ENCODE measurements around the gene CYP2B6. TPM values are rescaled to one million over a fixed set of nuclear protein-coding genes. Genes with fewer than 3 reads are reported as not detected.

The CYP2B6 gene
- total and polyA plus RNA-seq, 10 of the 15 experiments (the other 5 are each of a cell fraction or from before 2014, with no cell fraction given) = 0.23 to 0.86 TPM; not detected in 8

DNA sequence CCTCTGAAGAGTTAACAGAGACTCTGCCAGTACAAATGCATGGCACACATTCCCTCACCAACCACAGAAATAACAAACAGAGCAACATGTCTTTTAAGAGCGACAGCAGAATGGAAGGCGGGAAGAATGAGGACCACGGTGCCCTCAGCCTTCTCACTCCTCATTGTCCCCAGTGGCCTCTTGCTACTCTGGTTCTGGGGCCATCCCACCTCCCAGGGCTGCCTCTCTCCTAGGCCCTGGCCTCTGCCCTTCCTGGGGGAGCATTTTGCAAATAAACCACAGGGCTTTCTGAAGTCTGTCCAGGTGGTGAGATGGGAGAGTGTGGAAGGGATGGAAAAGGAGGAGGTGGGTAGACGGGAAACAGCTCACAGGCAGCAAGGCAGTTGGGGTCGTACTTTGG is 28.3 kb downstream of the CYP2B6 start (continued):
- TF ChIP-seq, protein P1, sequence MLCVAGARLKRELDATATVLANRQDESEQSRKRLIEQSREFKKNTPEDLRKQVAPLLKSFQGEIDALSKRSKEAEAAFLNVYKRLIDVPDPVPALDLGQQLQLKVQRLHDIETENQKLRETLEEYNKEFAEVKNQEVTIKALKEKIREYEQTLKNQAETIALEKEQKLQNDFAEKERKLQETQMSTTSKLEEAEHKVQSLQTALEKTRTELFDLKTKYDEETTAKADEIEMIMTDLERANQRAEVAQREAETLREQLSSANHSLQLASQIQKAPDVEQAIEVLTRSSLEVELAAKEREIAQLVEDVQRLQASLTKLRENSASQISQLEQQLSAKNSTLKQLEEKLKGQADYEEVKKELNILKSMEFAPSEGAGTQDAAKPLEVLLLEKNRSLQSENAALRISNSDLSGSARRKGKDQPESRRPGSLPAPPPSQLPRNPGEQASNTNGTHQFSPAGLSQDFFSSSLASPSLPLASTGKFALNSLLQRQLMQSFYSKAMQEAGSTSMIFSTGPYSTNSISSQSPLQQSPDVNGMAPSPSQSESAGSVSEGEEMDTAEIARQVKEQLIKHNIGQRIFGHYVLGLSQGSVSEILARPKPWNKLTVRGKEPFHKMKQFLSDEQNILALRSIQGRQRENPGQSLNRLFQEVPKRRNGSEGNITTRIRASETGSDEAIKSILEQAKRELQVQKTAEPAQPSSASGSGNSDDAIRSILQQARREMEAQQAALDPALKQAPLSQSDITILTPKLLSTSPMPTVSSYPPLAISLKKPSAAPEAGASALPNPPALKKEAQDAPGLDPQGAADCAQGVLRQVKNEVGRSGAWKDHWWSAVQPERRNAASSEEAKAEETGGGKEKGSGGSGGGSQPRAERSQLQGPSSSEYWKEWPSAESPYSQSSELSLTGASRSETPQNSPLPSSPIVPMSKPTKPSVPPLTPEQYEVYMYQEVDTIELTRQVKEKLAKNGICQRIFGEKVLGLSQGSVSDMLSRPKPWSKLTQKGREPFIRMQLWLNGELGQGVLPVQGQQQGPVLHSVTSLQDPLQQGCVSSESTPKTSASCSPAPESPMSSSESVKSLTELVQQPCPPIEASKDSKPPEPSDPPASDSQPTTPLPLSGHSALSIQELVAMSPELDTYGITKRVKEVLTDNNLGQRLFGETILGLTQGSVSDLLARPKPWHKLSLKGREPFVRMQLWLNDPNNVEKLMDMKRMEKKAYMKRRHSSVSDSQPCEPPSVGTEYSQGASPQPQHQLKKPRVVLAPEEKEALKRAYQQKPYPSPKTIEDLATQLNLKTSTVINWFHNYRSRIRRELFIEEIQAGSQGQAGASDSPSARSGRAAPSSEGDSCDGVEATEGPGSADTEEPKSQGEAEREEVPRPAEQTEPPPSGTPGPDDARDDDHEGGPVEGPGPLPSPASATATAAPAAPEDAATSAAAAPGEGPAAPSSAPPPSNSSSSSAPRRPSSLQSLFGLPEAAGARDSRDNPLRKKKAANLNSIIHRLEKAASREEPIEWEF (IDR thresholded peaks at IDR 0.05; ENCODE audit: insufficient replicate concordance, low read depth, low read length) = no peak
- no peak for TF ChIP-seq SMAD1 (IDR thresholded peaks at IDR 0.05; ENCODE audit: low read depth, partially characterized antibody)
- no peak for TF ChIP-seq IKZF2 (IDR thresholded peaks at IDR 0.05)
- TF ChIP-seq HCFC1 (IDR thresholded peaks at IDR 0.05; ENCODE audit: low read length) = no peak
- no peak for TF ChIP-seq ETV6 (conservative IDR thresholded peaks at IDR 0.05 in 1 of 2, IDR thresholded peaks at IDR 0.05 in 1 of 2; ENCODE audit: borderline replicate concordance in 1 of 2, low read depth in 1 of 2)
- no peak for TF ChIP-seq IKZF1 (conservative IDR thresholded peaks at IDR 0.05)
- TF ChIP-seq KAT2A (conservative IDR thresholded peaks at IDR 0.05; ENCODE audit: control insufficient read depth, low read depth, low read length) = no peak

- intact Hi-C loops (cut with micrococcal nuclease; ENCODE audit: unreplicated experiment) = no loop called here
- TF ChIP-seq SMARCA5 (IDR thresholded peaks at IDR 0.05) = no peak
- TF ChIP-seq, protein P2, sequence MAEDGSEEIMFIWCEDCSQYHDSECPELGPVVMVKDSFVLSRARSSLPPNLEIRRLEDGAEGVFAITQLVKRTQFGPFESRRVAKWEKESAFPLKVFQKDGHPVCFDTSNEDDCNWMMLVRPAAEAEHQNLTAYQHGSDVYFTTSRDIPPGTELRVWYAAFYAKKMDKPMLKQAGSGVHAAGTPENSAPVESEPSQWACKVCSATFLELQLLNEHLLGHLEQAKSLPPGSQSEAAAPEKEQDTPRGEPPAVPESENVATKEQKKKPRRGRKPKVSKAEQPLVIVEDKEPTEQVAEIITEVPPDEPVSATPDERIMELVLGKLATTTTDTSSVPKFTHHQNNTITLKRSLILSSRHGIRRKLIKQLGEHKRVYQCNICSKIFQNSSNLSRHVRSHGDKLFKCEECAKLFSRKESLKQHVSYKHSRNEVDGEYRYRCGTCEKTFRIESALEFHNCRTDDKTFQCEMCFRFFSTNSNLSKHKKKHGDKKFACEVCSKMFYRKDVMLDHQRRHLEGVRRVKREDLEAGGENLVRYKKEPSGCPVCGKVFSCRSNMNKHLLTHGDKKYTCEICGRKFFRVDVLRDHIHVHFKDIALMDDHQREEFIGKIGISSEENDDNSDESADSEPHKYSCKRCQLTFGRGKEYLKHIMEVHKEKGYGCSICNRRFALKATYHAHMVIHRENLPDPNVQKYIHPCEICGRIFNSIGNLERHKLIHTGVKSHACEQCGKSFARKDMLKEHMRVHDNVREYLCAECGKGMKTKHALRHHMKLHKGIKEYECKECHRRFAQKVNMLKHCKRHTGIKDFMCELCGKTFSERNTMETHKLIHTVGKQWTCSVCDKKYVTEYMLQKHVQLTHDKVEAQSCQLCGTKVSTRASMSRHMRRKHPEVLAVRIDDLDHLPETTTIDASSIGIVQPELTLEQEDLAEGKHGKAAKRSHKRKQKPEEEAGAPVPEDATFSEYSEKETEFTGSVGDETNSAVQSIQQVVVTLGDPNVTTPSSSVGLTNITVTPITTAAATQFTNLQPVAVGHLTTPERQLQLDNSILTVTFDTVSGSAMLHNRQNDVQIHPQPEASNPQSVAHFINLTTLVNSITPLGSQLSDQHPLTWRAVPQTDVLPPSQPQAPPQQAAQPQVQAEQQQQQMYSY (CRISPR knock-in tag; IDR thresholded peaks at IDR 0.05) = no peak
- no peak for TF ChIP-seq WRNIP1 (IDR thresholded peaks at IDR 0.05; ENCODE audit: borderline replicate concordance, low read depth, low read length)
- no peak for TF ChIP-seq SMAD1 (IDR thresholded peaks at IDR 0.05; ENCODE audit: low read depth, partially characterized antibody)
- no peak for TF ChIP-seq NFYA (IDR thresholded peaks at IDR 0.05; ENCODE audit: borderline replicate concordance, low read depth, low read length)
- no peak for TF ChIP-seq DPF2 (IDR thresholded peaks at IDR 0.05)
- in situ Hi-C loops (cut with MboI) = no loop called here
- POLR2A ChIA-PET = no interaction called here
- CTCF ChIA-PET = interaction anchor here (0.6 to 2.1 kb wide), 2 partner anchors 49 to 730 kb away, joined by 3 to 4 read pairs; no protein-coding TSS in a partner anchor
- Histone ChIP-seq H3K4me3 (no peak overlapping the region), H4K20me1 (ENCODE audit: control insufficient read depth, insufficient read depth) (no peaks in the 10 kb centered on the region), H3K9me3 (replicated peaks; ENCODE audit: control insufficient read depth, insufficient read depth, low read length) (no peaks in the 10 kb centered on the region; the same call in 1 of the 3 replicates), H2AFZ (ENCODE audit: control insufficient read depth, low read depth, low read length) (no peak overlapping the region), H3K4me2 (ENCODE audit: control insufficient read depth, insufficient read depth) (no peak overlapping the region), H3K4me1 (ENCODE audit: control insufficient read depth, insufficient read depth, low read length) (no peaks in the 10 kb centered on the region), H3K9ac (ENCODE audit: control insufficient read depth, insufficient read depth, low read length) (no peak overlapping the region), H3K27me3 (replicated peaks in 1 of 2; ENCODE audit: control insufficient read depth in 2 of 2, insufficient read depth in 2 of 2, low read length in 1 of 2) (no peaks in the 10 kb centered on the region), H3K27ac (ENCODE audit: control insufficient read depth, insufficient read depth) (no peak overlapping the region), H3K36me3 (ENCODE audit: control insufficient read depth in 2 of 2, insufficient read depth in 2 of 2, low read length in 1 of 2) (no peaks in the 10 kb centered on the region), H3K79me2 (ENCODE audit: control insufficient read depth, insufficient read depth, low read length) (no peaks in the 10 kb centered on the region)
- SMC1A ChIA-PET (ENCODE audit: uncharacterized antibody, unreplicated experiment) = no interaction called here
- 0% methylated on average over 2 of the region's 2 CpGs for WGBS (ENCODE audit: insufficient coverage, insufficient replicate concordance, low lambda C conversion rate, missing lambda C conversion rate)
- FAIRE-seq (no peak), ATAC-seq (no peak), DNase-seq (ENCODE audit: low read depth, low spot score) (no peak)
- no TSS peak for BruUV-seq (replicated peaks)
- RAD21 ChIA-PET (ENCODE audit: unreplicated experiment) = no interaction called here
Observed at GRCh38 chr19:41023193-41023592, 32.1 kb downstream of the CYP2B6 start.
